GM12801 (cell line): ENCODE measurements around the gene AXIN1.

ENCODE experiments used
- CTCF ChIP-seq: IDR thresholded peaks from one replicate; pipeline ENCODE4 v1.5.1; 2011; ENCODE audit warnings: control low read depth; ENCODE audit not compliant: insufficient read length; ENCODE audit errors: extremely low read depth

The AXIN1 gene

GRCh38 chr16:261031-261691, 91.4 kb downstream of the AXIN1 start:
- TF ChIP-seq CTCF = no peak

GRCh38 chr16:260326-260725, 92.2 kb downstream of the AXIN1 start:
- no peak for TF ChIP-seq CTCF

GRCh38 chr16:259814-260253, 92.7 kb downstream of the AXIN1 start:
- no peak for TF ChIP-seq CTCF

DNA sequence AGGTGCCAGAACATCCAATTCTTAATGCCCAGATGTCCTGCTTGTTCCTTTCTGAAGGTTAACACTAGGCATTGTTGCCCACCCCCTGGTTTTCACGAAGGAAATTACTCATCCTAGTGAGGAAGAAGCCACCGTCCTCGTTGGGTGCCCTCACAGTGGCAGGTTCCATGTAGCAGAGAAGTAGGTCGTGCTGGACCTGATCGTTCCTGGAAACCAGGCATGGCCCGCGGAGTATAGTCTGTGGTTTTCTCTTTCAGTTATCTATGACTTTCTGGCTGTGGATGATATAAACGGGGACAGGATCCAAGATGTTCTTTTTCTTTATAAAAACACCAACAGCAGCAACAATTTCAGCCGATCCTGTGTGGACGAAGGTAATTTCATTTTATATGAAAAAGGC, 93.3 kb downstream of the AXIN1 start:
- no peak for TF ChIP-seq CTCF

GRCh38 chr16:255183-255582, 97.3 kb downstream of the AXIN1 start:
- TF ChIP-seq CTCF = no peak

DNA sequence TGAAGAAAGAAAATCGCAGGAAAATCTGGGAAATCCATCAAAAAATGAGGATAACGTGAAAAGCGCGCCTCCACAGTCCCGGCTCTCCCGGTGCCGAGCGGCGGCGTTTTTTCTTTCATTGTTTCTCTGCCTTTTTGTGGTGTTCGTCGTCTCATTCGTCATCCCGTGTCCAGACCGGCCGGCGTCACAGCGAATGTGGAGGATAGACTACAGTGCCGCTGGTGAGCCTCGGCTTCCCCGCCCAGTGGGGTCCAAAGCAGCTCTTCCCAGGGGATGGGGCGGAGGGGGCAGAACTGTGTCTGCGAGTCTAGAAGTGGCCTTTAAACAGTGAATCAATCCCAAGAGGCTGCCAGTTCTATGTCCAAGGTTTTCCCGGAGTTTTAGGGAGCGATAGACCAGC, 98.1 kb downstream of the AXIN1 start:
- no peak for TF ChIP-seq CTCF

DNA sequence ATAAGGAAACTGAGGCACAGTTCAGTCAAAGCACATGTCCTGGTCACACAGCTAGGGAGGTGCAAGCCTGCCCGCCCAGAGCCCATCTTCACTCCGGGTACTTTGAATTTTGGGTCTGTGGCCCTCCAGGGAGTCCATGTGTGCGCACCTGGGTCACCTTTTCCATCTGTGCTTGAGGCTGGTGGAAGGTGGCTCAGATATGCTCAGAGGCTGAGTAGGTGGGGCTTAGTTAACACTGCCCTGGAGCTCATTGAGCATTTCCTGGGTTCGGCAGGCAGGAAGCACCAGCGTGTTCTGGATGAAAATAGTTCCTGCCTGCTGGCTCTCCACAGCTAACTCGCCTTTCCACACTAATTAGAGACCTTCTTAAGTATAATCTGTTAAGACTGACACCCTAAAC, 98.7 kb downstream of the AXIN1 start:
- no peak for TF ChIP-seq CTCF
